Activated naive CD4-positive, alpha-beta T cell treated with anti-CD3 and anti-CD28 coated beads for 36 hours (primary cell): ENCODE data around the gene KCNAB2. TPM values are rescaled to one million over a fixed set of nuclear protein-coding genes. Genes with fewer than 3 reads are reported as not detected.

Experiments
- CTCF ChIA-PET: fragments of 350-600 bp; sonication (Branson Sonifier 250); formaldehyde crosslinking; loops from one replicate; lab custom pipeline; 2021; ENCODE audit warnings: antibody characterized with exemption; lab: Charles Lee
- DNase-seq: peaks from one replicate; pipeline ENCODE4 v3.0.0-alpha.2; 2020
- H3K27ac Mint-ChIP-seq: one replicate; pipeline ENCODE4 v1.8.0; 2021; ENCODE audit warnings: mild to moderate bottlenecking, mixed read lengths
- H3K27me3 Mint-ChIP-seq: one replicate; pipeline ENCODE4 v1.8.0; 2021; ENCODE audit warnings: low read depth, mixed read lengths
- H3K36me3 Mint-ChIP-seq: one replicate; pipeline ENCODE4 v1.8.0; 2021; ENCODE audit warnings: low read depth, mixed read lengths
- H3K4me1 Mint-ChIP-seq: one replicate; pipeline ENCODE4 v1.8.0; 2021; ENCODE audit warnings: low read depth, mixed read lengths
- H3K4me3 Mint-ChIP-seq: one replicate; pipeline ENCODE4 v1.8.0; 2021; ENCODE audit warnings: mild to moderate bottlenecking, moderate library complexity, mixed read lengths
- H3K9me3 Mint-ChIP-seq: one replicate; pipeline ENCODE4 v1.8.0; 2021; ENCODE audit warnings: mixed read lengths
- intact Hi-C: fragments of 100-400 bp; cut with micrococcal nuclease; formaldehyde crosslinking; loops from one replicate; pipeline ENCODE4 v1.15.1; 2023
- total RNA-seq, 2 experiments: library from RNA; stranded (reverse); gene quantifications; one replicate each; pipeline ENCODE4 v1.2.3, GENCODE V29; 2021

Gene KCNAB2
- total RNA-seq, 2 experiments from 2014 or later, result 164 to 166 TPM

GRCh38 chr1:6129313-6129712 lies 83.6 kb downstream of the KCNAB2 start:
- Mint-ChIP-seq H3K4me1 (peaks cover 3% of the 10 kb centered on the region), H3K9me3 (peaks cover 8% of the 10 kb centered on the region), H3K27ac (no peak overlapping the region), H3K36me3 (no peaks in the 10 kb centered on the region), H3K27me3 (no peaks in the 10 kb centered on the region), H3K4me3 (no peak overlapping the region)
- CTCF ChIA-PET, result no interaction called here
- intact Hi-C loops, result no loop called here
- DNase-seq, result no peak

- Mint-ChIP-seq H3K9me3 (peaks cover 8% of the 10 kb centered on the region), H3K27ac (no peak overlapping the region), H3K4me1 (peaks cover 3% of the 10 kb centered on the region), H3K27me3 (no peaks in the 10 kb centered on the region), H3K4me3 (no peak overlapping the region), H3K36me3 (no peaks in the 10 kb centered on the region)
- CTCF ChIA-PET, result no interaction called here
- DNase-seq, result no peak
- intact Hi-C loops, result no loop called here
These were observed 84.3 kb downstream of the KCNAB2 start for GRCh38 chr1:6130036-6130435.

GRCh38 chr1:6130596-6130995 lies 84.9 kb downstream of the KCNAB2 start:
- intact Hi-C loops, result no loop called here
- Mint-ChIP-seq H3K4me3 (no peak overlapping the region), H3K36me3 (no peaks in the 10 kb centered on the region), H3K9me3 (peaks cover 8% of the 10 kb centered on the region), H3K27ac (no peak overlapping the region), H3K4me1 (peaks cover 3% of the 10 kb centered on the region), H3K27me3 (no peaks in the 10 kb centered on the region)
- CTCF ChIA-PET, result no interaction called here
- no peak for DNase-seq

GRCh38 chr1:6131561-6131960 lies 85.9 kb downstream of the KCNAB2 start:
- H3K9me3 Mint-ChIP-seq, result peaks cover 8% of the 10 kb centered on the region
- CTCF ChIA-PET, result no interaction called here
- intact Hi-C loops, result no loop called here

GRCh38 chr1:6133146-6133895 lies 87.6 kb downstream of the KCNAB2 start:
- Mint-ChIP-seq H3K27ac (no peak overlapping the region), H3K4me3 (no peak overlapping the region), H3K4me1 (no peaks in the 10 kb centered on the region), H3K36me3 (no peaks in the 10 kb centered on the region), H3K27me3 (no peaks in the 10 kb centered on the region), H3K9me3 (peaks cover 8% of the 10 kb centered on the region)
- CTCF ChIA-PET, result no interaction called here
- no peak for DNase-seq
- intact Hi-C loops, result no loop called here

More at GRCh38 chr1:6131561-6131960, 85.9 kb downstream of the KCNAB2 start:
- no peaks in the 10 kb centered on the region for H3K36me3 Mint-ChIP-seq
- no peak overlapping the region for H3K4me3 Mint-ChIP-seq
- no peaks in the 10 kb centered on the region for H3K27me3 Mint-ChIP-seq
- no peak overlapping the region for H3K27ac Mint-ChIP-seq
- H3K4me1 Mint-ChIP-seq, result peaks cover 3% of the 10 kb centered on the region
- no peak for DNase-seq

- no peaks in the 10 kb centered on the region for H3K4me1 Mint-ChIP-seq
- intact Hi-C loops, result no loop called here
- no peak for DNase-seq
- H3K9me3 Mint-ChIP-seq, result peaks cover 8% of the 10 kb centered on the region
- H3K4me3 Mint-ChIP-seq, result no peak overlapping the region
- CTCF ChIA-PET, result no interaction called here
- no peaks in the 10 kb centered on the region for H3K27me3 Mint-ChIP-seq
- H3K27ac Mint-ChIP-seq, result no peak overlapping the region
- H3K36me3 Mint-ChIP-seq, result no peaks in the 10 kb centered on the region
These were observed 88.5 kb downstream of the KCNAB2 start for GRCh38 chr1:6134206-6134605.

- no peak for DNase-seq
- Mint-ChIP-seq H3K27ac (no peak overlapping the region), H3K4me3 (no peak overlapping the region), H3K9me3 (peaks cover 8% of the 10 kb centered on the region), H3K36me3 (no peaks in the 10 kb centered on the region), H3K27me3 (no peaks in the 10 kb centered on the region), H3K4me1 (no peaks in the 10 kb centered on the region)
- intact Hi-C loops, result no loop called here
- CTCF ChIA-PET, result no interaction called here
These were observed 89.2 kb downstream of the KCNAB2 start for GRCh38 chr1:6134741-6135510.

- CTCF ChIA-PET, result interaction anchor here (0.6 kb wide), 2 partner anchors 68 to 267 kb away, joined by 3 read pairs; no protein-coding TSS in a partner anchor
- intact Hi-C loops, result no loop called here
- H3K4me3 Mint-ChIP-seq, result no peak overlapping the region
- H3K27ac Mint-ChIP-seq, result no peak overlapping the region
- H3K9me3 Mint-ChIP-seq, result peaks cover 8% of the 10 kb centered on the region
- no peaks in the 10 kb centered on the region for H3K36me3 Mint-ChIP-seq
- H3K4me1 Mint-ChIP-seq, result no peaks in the 10 kb centered on the region
- no peak for DNase-seq
- no peaks in the 10 kb centered on the region for H3K27me3 Mint-ChIP-seq
These were observed 91.0 kb downstream of the KCNAB2 start for GRCh38 chr1:6136516-6137220.

GRCh38 chr1:6137758-6138157 lies 92.1 kb downstream of the KCNAB2 start:
- CTCF ChIA-PET, result interaction anchor here (0.9 kb wide), 1 partner anchor 210 kb away, joined by 3 read pairs; no protein-coding TSS in a partner anchor
- Mint-ChIP-seq H3K4me3 (no peak overlapping the region), H3K9me3 (no peaks in the 10 kb centered on the region), H3K27ac (no peak overlapping the region), H3K27me3 (no peaks in the 10 kb centered on the region), H3K4me1 (no peaks in the 10 kb centered on the region), H3K36me3 (no peaks in the 10 kb centered on the region)
- DNase-seq, result no peak
- intact Hi-C loops, result no loop called here

- Mint-ChIP-seq H3K9me3 (no peaks in the 10 kb centered on the region), H3K27me3 (no peaks in the 10 kb centered on the region), H3K4me1 (no peaks in the 10 kb centered on the region), H3K4me3 (no peak overlapping the region), H3K27ac (no peak overlapping the region), H3K36me3 (no peaks in the 10 kb centered on the region)
- CTCF ChIA-PET, result no interaction called here
- DNase-seq, result no peak
- intact Hi-C loops, result loop anchor here (2.0 kb wide), 1 partner anchor 32 kb away; no protein-coding TSS in a partner anchor
These were observed 94.7 kb downstream of the KCNAB2 start for GRCh38 chr1:6140413-6140812.

- intact Hi-C loops, result loop anchor here (2.0 kb wide), 1 partner anchor 33 kb away; no protein-coding TSS in a partner anchor
- CTCF ChIA-PET, result no interaction called here
- DNase-seq, result peak; percentile 80
- Mint-ChIP-seq H3K36me3 (no peaks in the 10 kb centered on the region), H3K4me1 (no peaks in the 10 kb centered on the region), H3K9me3 (no peaks in the 10 kb centered on the region), H3K4me3 (no peak overlapping the region), H3K27me3 (no peaks in the 10 kb centered on the region), H3K27ac (no peak overlapping the region)
These were observed 95.9 kb downstream of the KCNAB2 start for GRCh38 chr1:6141592-6141991.

GRCh38 chr1:6142036-6142621 lies 96.4 kb downstream of the KCNAB2 start:
- no peaks in the 10 kb centered on the region for H3K36me3 Mint-ChIP-seq
- no peak overlapping the region for H3K27ac Mint-ChIP-seq
- H3K4me3 Mint-ChIP-seq, result no peak overlapping the region
- DNase-seq, result no peak
- intact Hi-C loops, result no loop called here
- CTCF ChIA-PET, result no interaction called here
- H3K4me1 Mint-ChIP-seq, result no peaks in the 10 kb centered on the region
- no peaks in the 10 kb centered on the region for H3K9me3 Mint-ChIP-seq
- no peaks in the 10 kb centered on the region for H3K27me3 Mint-ChIP-seq
